ENCODE results near the gene CD69. TPM values are rescaled to one million over a fixed set of nuclear protein-coding genes. Genes with fewer than 3 reads are reported as not detected.

CD69 gene
- total RNA-seq, 1 experiment from 2014 or later = not detected

DNA sequence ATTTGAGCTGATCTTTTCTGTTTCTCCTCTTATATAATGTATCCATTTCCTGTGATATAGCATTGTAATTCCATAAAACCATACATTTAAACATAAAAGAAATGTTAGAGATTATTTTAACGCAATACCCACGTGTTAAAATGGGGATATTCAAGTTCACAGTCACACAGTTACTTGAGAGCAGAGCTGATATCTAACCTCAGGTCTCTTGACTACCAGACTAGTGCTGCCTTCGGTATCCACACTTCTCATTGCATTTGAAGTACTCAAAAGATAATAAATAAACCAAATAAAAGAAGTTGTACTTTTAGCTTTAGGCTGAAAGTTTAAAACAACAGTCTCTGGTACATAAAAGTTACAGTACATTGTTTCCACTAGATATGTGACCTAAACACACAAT lies 30.7 kb downstream of the CD69 start:
- Mint-ChIP-seq H3K27ac (no peak overlapping the region), H3K36me3 (ENCODE audit: insufficient read depth in 1 of 3, low read depth in 3 of 3) (no peaks in the 10 kb centered on the region), H3K27me3 (ENCODE audit: low read depth) (no peaks in the 10 kb centered on the region), H3K4me1 (no peaks in the 10 kb centered on the region), H3K9me3 (no peaks in the 10 kb centered on the region), H3K4me3 (no peak overlapping the region)
- Histone ChIP-seq H3K4me2 (ENCODE audit: insufficient read depth, insufficient read length, low read length) (no peak overlapping the region), H3K4ac (ENCODE audit: low read depth, low read length) (no peak overlapping the region), H4K8ac (replicated peaks; ENCODE audit: insufficient read length, low read depth, low read length) (no peak overlapping the region), H3K4me1 (ENCODE audit: insufficient read depth, low read length) (no peaks in the 10 kb centered on the region), H2AK5ac (ENCODE audit: insufficient read length, low read length) (no peak overlapping the region), H4K91ac (ENCODE audit: insufficient read length, low read depth, low read length) (no peak overlapping the region), H3K56ac (ENCODE audit: insufficient read length, low read depth, low read length) (no peak overlapping the region), H2BK120ac (ENCODE audit: low read depth, low read length, poor library complexity, severe bottlenecking) (no peak overlapping the region), H2BK20ac (ENCODE audit: low read depth, low read length, poor library complexity, severe bottlenecking) (no peak overlapping the region), H2BK15ac (ENCODE audit: low read depth, low read length) (no peak overlapping the region), H3K18ac (ENCODE audit: insufficient read length, low read depth, low read length) (no peak overlapping the region), H3K14ac (ENCODE audit: insufficient read depth, low read length) (no peak overlapping the region), H3K27me3 (ENCODE audit: insufficient read depth, low read length) (no peaks in the 10 kb centered on the region), H2BK5ac (ENCODE audit: insufficient read length, low read length) (no peak overlapping the region), H3K9me3 (ENCODE audit: control insufficient read depth, low read depth, low read length) (no peaks in the 10 kb centered on the region), H2BK12ac (ENCODE audit: insufficient read length, low read depth, low read length) (no peak overlapping the region), H3K79me2 (ENCODE audit: insufficient read depth, low read length) (no peaks in the 10 kb centered on the region), H3K23me2 (ENCODE audit: insufficient read length, low read depth, low read length, poor library complexity, severe bottlenecking) (no peaks in the 10 kb centered on the region), H3K9ac (ENCODE audit: extremely low read depth, insufficient read length, low read length) (no peak overlapping the region), H3K27ac (ENCODE audit: insufficient read length, low read depth, low read length) (no peak overlapping the region), H4K5ac (ENCODE audit: insufficient read length, low read depth, low read length) (no peak overlapping the region), H3K23ac (ENCODE audit: insufficient read length, low read depth, low read length) (no peak overlapping the region), H4K20me1 (ENCODE audit: control insufficient read depth, insufficient read depth, insufficient read length) (no peaks in the 10 kb centered on the region), H3T11ph (ENCODE audit: low read length) (no peak overlapping the region), H2AFZ (ENCODE audit: low read length) (no peak overlapping the region), H3K79me1 (ENCODE audit: insufficient read depth, low read depth, low read length, poor library complexity, severe bottlenecking) (no peaks in the 10 kb centered on the region)
- no peak for DNase-seq
- WGBS (ENCODE audit: extremely low coverage, insufficient read length, low lambda C conversion rate) = no CpG with 5 or more reads among the region's 3 CpGs
- TF ChIP-seq CTCF (conservative IDR thresholded peaks at IDR 0.05) = no peak

Data from H9 (cell line).